IPS-20b (cell line): ENCODE data around the gene SRP54.
"Not testable (repeated sequence)": the region's sequence is repeated elsewhere in the genome, so short reads cannot be mapped to it uniquely, and the experiment has no call there.

Experiments used
- H3K27ac ChIP-seq: one replicate; pipeline ENCODE4 v1.5.1; 2013; ENCODE audit warnings: low read length
- H3K27me3 ChIP-seq: 2 replicates; pipeline ENCODE4 v1.6.1; 2013; ENCODE audit warnings: mild to moderate bottlenecking, low read length, inconsistent platforms; ENCODE audit not compliant: insufficient read depth
- H3K36me3 ChIP-seq: 2 replicates; pipeline ENCODE4 v1.6.1; 2013; ENCODE audit warnings: low read depth, mild to moderate bottlenecking, inconsistent platforms, low read length, moderate library complexity; ENCODE audit not compliant: insufficient read depth
- H3K4me1 ChIP-seq: 2 replicates; pipeline ENCODE4 v1.6.1; 2013; ENCODE audit warnings: mild to moderate bottlenecking, control low read depth, inconsistent platforms, low read length, moderate library complexity; ENCODE audit not compliant: insufficient read depth
- H3K4me3 ChIP-seq: 2 replicates; pipeline ENCODE4 v1.5.1; 2013; ENCODE audit warnings: mild to moderate bottlenecking, low read length, inconsistent platforms
- H3K9ac ChIP-seq: 2 replicates; pipeline ENCODE4 v1.6.1; 2013; ENCODE audit warnings: low read depth, mild to moderate bottlenecking, inconsistent platforms, low read length, moderate library complexity
- H3K9me3 ChIP-seq: 2 replicates; pipeline ENCODE4 v1.6.1; 2013; ENCODE audit warnings: mild to moderate bottlenecking, low read depth, low read length, inconsistent platforms; ENCODE audit not compliant: insufficient read depth

Gene SRP54

DNA sequence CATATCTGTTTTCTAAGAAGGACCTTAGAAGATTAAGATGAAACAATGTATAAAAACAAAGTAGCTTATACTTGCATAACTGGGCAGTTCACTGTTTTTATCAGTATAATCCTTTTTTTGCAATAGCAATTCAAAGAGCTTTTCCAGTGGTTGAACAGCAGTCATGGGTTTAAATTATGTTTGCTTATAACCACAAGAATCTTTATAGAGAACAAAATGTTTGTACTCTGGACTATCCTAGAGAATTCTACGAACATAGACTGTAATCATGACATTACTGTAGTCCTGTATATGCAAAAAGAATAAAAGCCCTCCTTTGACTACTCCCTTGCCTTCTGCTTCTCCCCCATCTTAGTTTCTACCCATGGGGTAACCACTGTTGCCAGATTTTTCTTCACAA, 69.0 kb downstream of the SRP54 start:
- Histone ChIP-seq H3K4me3 (no peak overlapping the region), H3K36me3 (peaks cover 10% of the 10 kb centered on the region; the same call in 1 of the 2 replicates), H3K4me1 (no peaks in the 10 kb centered on the region), H3K9ac (no peak overlapping the region), H3K27me3 (no peaks in the 10 kb centered on the region), H3K27ac (no peak overlapping the region), H3K9me3 (no peaks in the 10 kb centered on the region)

GRCh38 chr14:35052637-35053036, 69.8 kb downstream of the SRP54 start:
- Histone ChIP-seq H3K27ac (no peak overlapping the region), H3K9me3 (no peaks in the 10 kb centered on the region), H3K4me3 (no peak overlapping the region), H3K36me3 (peaks cover 13% of the 10 kb centered on the region; the same call in 1 of the 2 replicates), H3K9ac (no peak overlapping the region), H3K27me3 (no peaks in the 10 kb centered on the region), H3K4me1 (no peaks in the 10 kb centered on the region)

DNA sequence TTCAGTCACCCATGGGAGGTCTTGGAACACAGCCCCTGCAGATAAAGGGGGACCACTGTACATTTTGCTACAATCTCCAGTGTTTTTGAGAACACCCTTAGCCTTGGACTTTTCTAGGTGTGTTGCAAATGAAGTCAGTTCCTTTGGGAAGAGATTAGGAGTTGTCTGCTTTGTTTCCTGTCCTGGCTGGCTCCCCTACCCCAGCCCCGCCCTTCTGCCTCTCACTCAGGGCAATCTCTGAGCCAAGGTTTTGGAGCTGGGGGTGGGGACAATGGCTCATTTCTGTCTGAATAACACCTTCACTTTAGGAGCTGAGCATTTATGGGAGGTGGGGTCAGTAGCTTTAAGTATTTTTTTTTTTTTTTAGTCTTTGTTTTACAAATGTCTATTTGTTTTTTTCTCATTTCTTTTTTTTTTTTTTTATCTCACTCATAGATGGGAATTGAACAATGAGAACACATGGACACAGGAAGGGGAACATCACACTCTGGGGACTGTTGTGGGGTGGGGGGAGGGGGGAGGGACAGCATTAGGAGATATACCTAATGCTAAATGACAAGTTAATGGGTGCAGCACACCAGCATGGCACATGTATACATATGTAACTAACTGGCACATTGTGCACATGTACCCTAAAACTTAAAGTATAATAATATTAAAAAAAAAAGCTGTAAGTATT, 78.5 kb downstream of the SRP54 start:
- H3K9ac ChIP-seq, H3K27me3 ChIP-seq, H3K9me3 ChIP-seq, H3K27ac ChIP-seq, H3K4me3 ChIP-seq, H3K4me1 ChIP-seq: not testable (repeated sequence)
- H3K36me3 ChIP-seq: peaks cover 23% of the 10 kb centered on the region

DNA sequence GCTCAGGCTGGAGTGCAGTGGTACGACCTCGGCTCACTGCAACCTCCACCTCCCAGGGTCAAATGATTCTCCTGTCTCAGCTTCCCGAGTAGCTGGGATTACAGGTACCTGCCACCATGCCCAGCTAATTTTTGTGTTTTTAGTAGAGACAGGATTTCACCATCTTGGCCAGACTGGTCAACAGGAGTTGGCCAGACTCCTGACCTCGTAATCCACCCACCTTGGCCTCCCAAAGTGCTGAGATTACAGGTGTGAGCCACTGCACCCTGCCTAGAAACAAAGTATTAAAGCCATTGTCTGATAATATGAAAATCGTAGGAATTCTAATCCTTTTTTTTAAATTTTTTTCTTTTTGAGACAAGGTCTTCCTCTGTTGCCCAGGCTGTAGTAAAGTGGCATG, 82.9 kb downstream of the SRP54 start:
- H3K4me3 ChIP-seq, H3K36me3 ChIP-seq, H3K27me3 ChIP-seq, H3K4me1 ChIP-seq, H3K9me3 ChIP-seq, H3K9ac ChIP-seq, H3K27ac ChIP-seq: not testable (repeated sequence)

- no peaks in the 10 kb centered on the region for H3K4me1 ChIP-seq
- H3K4me3 ChIP-seq: no peak overlapping the region
- no peak overlapping the region for H3K9ac ChIP-seq
- no peaks in the 10 kb centered on the region for H3K9me3 ChIP-seq
- H3K27me3 ChIP-seq: no peaks in the 10 kb centered on the region
- no peak overlapping the region for H3K27ac ChIP-seq
- peaks cover 9% of the 10 kb centered on the region; the same call in 1 of the 2 replicates for H3K36me3 ChIP-seq
Observed at GRCh38 chr14:35068238-35069012, 85.6 kb downstream of the SRP54 start.

DNA sequence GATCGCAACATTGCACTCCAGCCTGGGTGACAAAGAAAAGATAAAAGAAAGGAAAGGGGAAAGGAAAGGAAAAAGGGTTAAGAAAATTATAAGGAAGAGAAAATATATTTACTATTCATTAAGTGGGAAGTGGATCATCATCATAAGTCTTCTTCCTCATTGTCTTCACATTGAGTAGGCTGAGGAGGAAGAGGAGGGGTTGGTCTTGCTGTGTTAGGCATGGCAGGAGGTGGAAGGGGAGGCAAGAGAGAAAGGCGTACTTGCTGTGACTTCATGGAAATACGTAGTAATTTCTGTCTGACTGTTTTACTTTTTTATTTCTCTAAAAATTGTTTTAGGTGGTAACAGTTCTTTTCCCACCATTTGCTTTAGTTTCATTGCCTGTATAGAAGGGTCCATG, 89.4 kb downstream of the SRP54 start:
- Histone ChIP-seq H3K27ac (no peak overlapping the region), H3K27me3 (no peaks in the 10 kb centered on the region), H3K9me3 (no peaks in the 10 kb centered on the region), H3K9ac (no peak overlapping the region), H3K4me1 (no peaks in the 10 kb centered on the region), H3K4me3 (no peak overlapping the region), H3K36me3 (peaks cover 9% of the 10 kb centered on the region; the same call in 1 of the 2 replicates)

DNA sequence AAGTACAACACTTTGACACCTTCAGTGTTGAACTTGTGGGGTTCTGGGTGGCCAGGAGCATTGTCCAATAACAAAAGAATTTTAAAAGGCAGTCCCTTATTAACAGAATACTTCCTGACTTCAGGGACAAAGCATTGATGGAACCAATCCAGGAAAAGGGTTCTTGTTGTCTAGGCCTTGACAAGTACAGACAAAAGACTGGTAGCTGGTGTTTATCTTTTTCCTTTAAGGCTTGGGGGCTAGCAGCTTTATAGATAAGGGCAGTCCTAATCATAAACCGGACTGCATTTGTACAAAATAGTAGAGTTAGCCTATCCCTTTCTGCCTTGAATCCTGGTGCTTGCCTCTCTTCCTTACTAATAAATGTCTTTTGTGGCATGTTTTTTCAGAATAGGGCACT, 90.7 kb downstream of the SRP54 start:
- H3K9ac ChIP-seq: no peak overlapping the region
- H3K27ac ChIP-seq: no peak overlapping the region
- no peaks in the 10 kb centered on the region for H3K9me3 ChIP-seq
- peaks cover 12% of the 10 kb centered on the region for H3K36me3 ChIP-seq
- H3K4me3 ChIP-seq: no peak overlapping the region
- H3K4me1 ChIP-seq: no peaks in the 10 kb centered on the region
- H3K27me3 ChIP-seq: no peaks in the 10 kb centered on the region

DNA sequence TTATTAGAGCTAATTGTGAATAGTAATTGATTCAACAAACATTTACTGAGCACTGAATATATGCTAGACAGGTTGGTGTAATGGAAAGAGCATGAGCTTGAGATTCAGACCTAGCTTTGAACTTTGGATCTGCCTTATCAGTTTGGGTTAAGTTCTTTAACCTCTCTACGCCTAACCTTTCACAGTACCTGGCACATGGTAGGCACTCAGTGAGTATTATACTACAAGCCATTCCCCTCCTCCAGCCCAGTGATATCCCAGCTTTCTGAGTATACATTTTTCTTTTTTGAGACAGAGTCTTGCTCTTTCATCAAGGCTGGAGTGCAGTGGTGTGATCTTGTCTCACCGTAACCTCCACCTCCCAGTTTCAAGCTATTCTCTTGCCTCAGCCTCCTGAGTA, 95.3 kb downstream of the SRP54 start:
- Histone ChIP-seq H3K27ac (no peak overlapping the region), H3K4me1 (no peaks in the 10 kb centered on the region), H3K9me3 (no peaks in the 10 kb centered on the region), H3K4me3 (no peak overlapping the region), H3K9ac (no peak overlapping the region), H3K27me3 (no peaks in the 10 kb centered on the region), H3K36me3 (peaks cover 38% of the 10 kb centered on the region)
